Keratinocyte (primary cell): ENCODE measurements around the gene ADAMTS10.

Source experiments
- EZH2 ChIP-seq: IDR thresholded peaks from one replicate; pipeline ENCODE4 v1.6.1; 2012; ENCODE audit warnings: inconsistent platforms, mild to moderate bottlenecking, low read length, moderate library complexity
- TF ChIP-seq, protein P1 (sequence below), 3 experiments: IDR thresholded peaks in 1 of 3; conservative IDR thresholded peaks in 1 of 3; optimal IDR thresholded peaks in 1 of 3; 2 replicates in 2 of 3; 3 replicates in 1 of 3; pipeline versions ENCODE3 to v1.5.1; 2011; ENCODE audit warnings: low read length in 3 of 3, mild to moderate bottlenecking in 3 of 3, moderate library complexity in 2 of 3, control low read depth in 1 of 3, inconsistent platforms in 1 of 3; ENCODE audit not compliant: insufficient read depth in 2 of 3; ENCODE audit errors: extremely low read depth in 1 of 3

DNA sequence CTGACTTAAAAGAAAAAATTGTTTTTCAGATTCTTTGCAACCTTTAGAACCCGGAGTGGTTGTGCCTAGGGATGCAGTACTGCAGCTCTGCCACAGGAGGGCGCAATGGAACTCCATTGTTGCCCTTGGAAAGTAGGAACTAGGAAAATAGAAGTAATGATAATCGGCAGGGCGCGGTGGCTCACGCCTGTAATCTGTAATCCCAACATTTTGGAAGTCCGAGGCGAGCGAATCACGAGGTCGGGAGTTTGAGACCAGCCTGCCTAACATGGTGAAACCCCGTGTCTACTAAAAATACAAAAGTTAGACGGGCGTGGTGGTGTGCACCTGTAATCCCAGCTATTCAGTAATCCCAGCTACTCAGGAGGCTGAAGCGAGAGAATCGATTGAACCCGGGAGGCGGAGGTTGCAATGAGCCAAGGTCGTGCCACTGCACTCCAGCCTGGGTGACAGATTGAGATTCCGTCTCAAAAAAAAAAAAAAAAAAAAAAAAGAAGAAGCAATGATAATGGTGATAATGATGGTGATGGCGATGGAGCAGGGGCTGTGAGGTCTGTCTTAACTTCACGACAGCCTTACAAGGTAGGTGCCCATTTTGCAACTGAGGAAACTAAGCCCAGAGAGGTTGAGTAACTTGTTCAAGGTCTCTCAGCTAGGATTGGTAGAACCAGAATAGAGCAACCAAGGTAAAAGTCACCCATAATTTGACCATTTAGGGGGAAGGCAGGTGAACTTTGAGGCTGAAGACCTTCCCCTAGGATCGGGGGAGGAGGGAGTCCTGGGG is 5.5 kb upstream of the ADAMTS10 start:
- TF ChIP-seq, protein P1, sequence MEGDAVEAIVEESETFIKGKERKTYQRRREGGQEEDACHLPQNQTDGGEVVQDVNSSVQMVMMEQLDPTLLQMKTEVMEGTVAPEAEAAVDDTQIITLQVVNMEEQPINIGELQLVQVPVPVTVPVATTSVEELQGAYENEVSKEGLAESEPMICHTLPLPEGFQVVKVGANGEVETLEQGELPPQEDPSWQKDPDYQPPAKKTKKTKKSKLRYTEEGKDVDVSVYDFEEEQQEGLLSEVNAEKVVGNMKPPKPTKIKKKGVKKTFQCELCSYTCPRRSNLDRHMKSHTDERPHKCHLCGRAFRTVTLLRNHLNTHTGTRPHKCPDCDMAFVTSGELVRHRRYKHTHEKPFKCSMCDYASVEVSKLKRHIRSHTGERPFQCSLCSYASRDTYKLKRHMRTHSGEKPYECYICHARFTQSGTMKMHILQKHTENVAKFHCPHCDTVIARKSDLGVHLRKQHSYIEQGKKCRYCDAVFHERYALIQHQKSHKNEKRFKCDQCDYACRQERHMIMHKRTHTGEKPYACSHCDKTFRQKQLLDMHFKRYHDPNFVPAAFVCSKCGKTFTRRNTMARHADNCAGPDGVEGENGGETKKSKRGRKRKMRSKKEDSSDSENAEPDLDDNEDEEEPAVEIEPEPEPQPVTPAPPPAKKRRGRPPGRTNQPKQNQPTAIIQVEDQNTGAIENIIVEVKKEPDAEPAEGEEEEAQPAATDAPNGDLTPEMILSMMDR (optimal IDR thresholded peaks at IDR 0.05 in 1 of 3, IDR thresholded peaks at IDR 0.05 in 1 of 3, conservative IDR thresholded peaks at IDR 0.05 in 1 of 3; ENCODE audit: extremely low read depth in 1 of 3, insufficient read depth in 2 of 3, low read length in 3 of 3): peak; percentile 63 to 76 (median 71)
- no peak for TF ChIP-seq EZH2
